Measurements from ENCODE around the gene PEX11G. TPM values are rescaled to one million over a fixed set of nuclear protein-coding genes. Genes with fewer than 3 reads are reported as not detected.

Gene PEX11G
- total and polyA plus RNA-seq, 9 of the 15 experiments (the other 6 are each of a cell fraction or from before 2014, with no cell fraction given) = 0.07 to 3.2 (median 0.70) TPM; not detected in 1

- TF ChIP-seq ZEB2 (IDR thresholded peaks at IDR 0.05) (peak; percentile 48; the same call in 1 of the 2 replicates), ARNT (IDR thresholded peaks at IDR 0.05) (no peak), ZNF143 (CRISPR knock-in tag; IDR thresholded peaks at IDR 0.05) (peak; percentile 70), FOXJ3 (CRISPR knock-in tag; IDR thresholded peaks at IDR 0.05) (no peak), E2F6 (IDR thresholded peaks at IDR 0.05; ENCODE audit: borderline replicate concordance in 1 of 2, extremely low read depth in 1 of 2, insufficient read depth in 1 of 2, insufficient read length in 1 of 2, low read depth in 1 of 2, low read length in 1 of 2, poor library complexity in 1 of 2, severe bottlenecking in 1 of 2) (peak in 1 of 2 experiments; percentile 42), SMARCB1 (IDR thresholded peaks at IDR 0.05; ENCODE audit: insufficient read length, low read depth) (no peak), NKRF (IDR thresholded peaks at IDR 0.05; ENCODE audit: borderline replicate concordance) (0 out of 2 replicates have a peak, but pooled peaks have one; percentile 41), CXXC5 (CRISPR knock-in tag; IDR thresholded peaks at IDR 0.05) (peak; percentile 64), OTX1 (CRISPR knock-in tag; IDR thresholded peaks at IDR 0.05) (peak; percentile 92), GABPB1 (CRISPR knock-in tag; IDR thresholded peaks at IDR 0.05) (no peak), SNAPC5 (CRISPR knock-in tag; IDR thresholded peaks at IDR 0.05) (no peak), IFI16 (CRISPR knock-in tag; IDR thresholded peaks at IDR 0.05) (no peak), POLR2G (IDR thresholded peaks at IDR 0.05; ENCODE audit: low read depth, low read length) (peak; percentile 67), EP400 (IDR thresholded peaks at IDR 0.05) (peak; percentile 45; the same call in 1 of the 2 replicates), ARHGAP35 (IDR thresholded peaks at IDR 0.05; ENCODE audit: partially characterized antibody) (peak; percentile 65), THRAP3 (IDR thresholded peaks at IDR 0.05; ENCODE audit: borderline replicate concordance) (peak; percentile 47; the same call in 1 of the 2 replicates), NFXL1 (CRISPR knock-in tag; IDR thresholded peaks at IDR 0.05) (no peak), HBP1 (CRISPR knock-in tag; IDR thresholded peaks at IDR 0.05) (peak; percentile 83; the same call in 1 of the 2 replicates), ZC3H4 (CRISPR knock-in tag; IDR thresholded peaks at IDR 0.05; ENCODE audit: borderline replicate concordance) (no peak), SRSF7 (optimal IDR thresholded peaks at IDR 0.05; ENCODE audit: low read depth, low read length) (no peak), ZNF707 (CRISPR knock-in tag; conservative IDR thresholded peaks at IDR 0.05) (no peak)
- TF ChIP-seq, protein P1, sequence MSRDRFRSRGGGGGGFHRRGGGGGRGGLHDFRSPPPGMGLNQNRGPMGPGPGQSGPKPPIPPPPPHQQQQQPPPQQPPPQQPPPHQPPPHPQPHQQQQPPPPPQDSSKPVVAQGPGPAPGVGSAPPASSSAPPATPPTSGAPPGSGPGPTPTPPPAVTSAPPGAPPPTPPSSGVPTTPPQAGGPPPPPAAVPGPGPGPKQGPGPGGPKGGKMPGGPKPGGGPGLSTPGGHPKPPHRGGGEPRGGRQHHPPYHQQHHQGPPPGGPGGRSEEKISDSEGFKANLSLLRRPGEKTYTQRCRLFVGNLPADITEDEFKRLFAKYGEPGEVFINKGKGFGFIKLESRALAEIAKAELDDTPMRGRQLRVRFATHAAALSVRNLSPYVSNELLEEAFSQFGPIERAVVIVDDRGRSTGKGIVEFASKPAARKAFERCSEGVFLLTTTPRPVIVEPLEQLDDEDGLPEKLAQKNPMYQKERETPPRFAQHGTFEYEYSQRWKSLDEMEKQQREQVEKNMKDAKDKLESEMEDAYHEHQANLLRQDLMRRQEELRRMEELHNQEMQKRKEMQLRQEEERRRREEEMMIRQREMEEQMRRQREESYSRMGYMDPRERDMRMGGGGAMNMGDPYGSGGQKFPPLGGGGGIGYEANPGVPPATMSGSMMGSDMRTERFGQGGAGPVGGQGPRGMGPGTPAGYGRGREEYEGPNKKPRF (IDR thresholded peaks at IDR 0.05; ENCODE audit: low read depth, low read length) = no peak
Observed at GRCh38 chr19:7515645-7516151, 26.9 kb upstream of the PEX11G start, which contains the start of gene ZNF358 (continued).

Measured in K562 (cell line).